ENCODE data around the gene AFAP1. TPM values are rescaled to one million over a fixed set of nuclear protein-coding genes. Genes with fewer than 3 reads are reported as not detected.

AFAP1 gene
- total and polyA plus RNA-seq, 2 of the 8 experiments (the other 6 are each of a cell fraction or from before 2014, with no cell fraction given): 3.6 to 18.2 TPM

- WGBS, 2 experiments (ENCODE audit: extremely low coverage in 1 of 2, insufficient coverage in 1 of 2, insufficient read length in 1 of 2, insufficient replicate concordance in 2 of 2, low coverage in 1 of 2, low lambda C conversion rate in 2 of 2, missing lambda C conversion rate in 1 of 2): 100% methylated on average over 1 of the region's 1 CpG; no CpG with 5 or more reads in 1 of the 2 experiments
- H2AFZ ChIP-seq (ENCODE audit: low read length): no peak overlapping the region
- no peak for FAIRE-seq
Observed at GRCh38 chr4:7815981-7816380, 123.7 kb downstream of the AFAP1 start.

More at GRCh38 chr4:7815981-7816380, 123.7 kb downstream of the AFAP1 start:
- Histone ChIP-seq H2BK15ac (ENCODE audit: low read length) (no peak overlapping the region), H3K79me1 (ENCODE audit: low read depth, low read length) (no peaks in the 10 kb centered on the region; the same call in 1 of the 2 replicates), H3K23me2 (ENCODE audit: low read depth, low read length) (no peaks in the 10 kb centered on the region), H4K91ac (replicated peaks; ENCODE audit: insufficient read length, low read length) (no peak overlapping the region), H3K14ac (ENCODE audit: insufficient read length) (no peak overlapping the region), H2BK5ac (ENCODE audit: low read depth, low read length) (no peak overlapping the region), H4K5ac (ENCODE audit: insufficient read length, low read depth, low read length) (no peak overlapping the region), H3K4me3 (ENCODE audit: extremely low read depth in 1 of 4, insufficient read depth in 2 of 4, low read depth in 3 of 4, low read length in 4 of 4) (no peak overlapping the region), H3K36me3 (ENCODE audit: control insufficient read depth in 2 of 4, insufficient read depth in 4 of 4, low read length in 3 of 4) (peaks cover 0 to 10% (median 3%) of the 10 kb centered on the region in 4 experiments; a peak in 3 of 8 replicates), H3K56ac (replicated peaks; ENCODE audit: insufficient read length, low read depth, low read length) (no peak overlapping the region), H3K4me2 (ENCODE audit: insufficient read depth in 1 of 2, low read depth in 2 of 2, low read length in 2 of 2) (no peak overlapping the region), H2BK20ac (ENCODE audit: low read length) (no peak overlapping the region), H3K18ac (ENCODE audit: extremely low read depth, low read length) (no peak overlapping the region), H3K27ac (ENCODE audit: low read depth, low read length) (no peak overlapping the region), H3K79me2 (ENCODE audit: control insufficient read depth in 1 of 2, insufficient read depth in 2 of 2, low read length in 2 of 2) (no peaks in the 10 kb centered on the region), H3K23ac (ENCODE audit: insufficient read length) (no peak overlapping the region), H2BK12ac (ENCODE audit: low read depth, low read length) (no peak overlapping the region), H4K20me1 (replicated peaks in 1 of 2; ENCODE audit: control insufficient read depth in 1 of 2, insufficient read depth in 2 of 2, low read length in 2 of 2) (no peaks in the 10 kb centered on the region), H3K9me3 (ENCODE audit: insufficient read depth in 2 of 2, low read depth in 1 of 2, low read length in 1 of 2) (no peaks in the 10 kb centered on the region), H3K9ac (replicated peaks in 1 of 4; ENCODE audit: extremely low read depth in 1 of 4, low read depth in 3 of 4, low read length in 3 of 4) (no peak overlapping the region), H3K4me1 (replicated peaks in 1 of 4; ENCODE audit: control insufficient read depth in 3 of 4, insufficient read depth in 4 of 4, low read length in 3 of 4) (peaks cover 0 to 9% (median 0%) of the 10 kb centered on the region in 4 experiments; a peak in 1 of 7 replicates), H2AK5ac (ENCODE audit: low read depth, low read length) (no peak overlapping the region), H3K4ac (replicated peaks; ENCODE audit: insufficient read length, low read depth, low read length) (no peak overlapping the region), H2BK120ac (replicated peaks; ENCODE audit: low read depth, low read length) (no peak overlapping the region), H4K8ac (ENCODE audit: extremely low read depth, insufficient read depth, low read length) (no peak overlapping the region), H3K27me3 (replicated peaks in 1 of 4; ENCODE audit: control insufficient read depth in 3 of 4, extremely low read depth in 1 of 4, insufficient read depth in 3 of 4, low read length in 3 of 4) (no peaks in the 10 kb centered on the region)
- ChIA-PET POLR2A (ENCODE audit: partially characterized antibody) (no interaction called here), CTCF (ENCODE audit: partially characterized antibody) (interaction anchor here (1.1 to 2.7 kb wide), 2 partner anchors 11 to 200 kb away, joined by 4 to 9 read pairs; no protein-coding TSS in a partner anchor)
- TF ChIP-seq MAX (IDR thresholded peaks at IDR 0.05): no peak
- no peak for TF ChIP-seq GTF2F1 (IDR thresholded peaks at IDR 0.05; ENCODE audit: borderline replicate concordance, low read depth, low read length)
- TF ChIP-seq RNF2 (IDR thresholded peaks at IDR 0.05; ENCODE audit: borderline replicate concordance, low read depth, low read length, missing control alignments, poor library complexity, severe bottlenecking): no peak
- DNase-seq (ENCODE audit: low read depth in 1 of 2, low spot score in 2 of 2): no peak

Data from H1 (cell line).